SK-N-MC (cell line): ENCODE data around the gene ATG10.

Experiments used
- EZH2 ChIP-seq: fragments of 200-600 bp; sonication (generic); IDR thresholded peaks from one replicate; pipeline ENCODE4 v1.6.1; 2017; ENCODE audit warnings: antibody characterized with exemption
- POLR2AphosphoS5 ChIP-seq: IDR thresholded peaks from 2 replicates; pipeline ENCODE4 v1.6.1; 2012; ENCODE audit warnings: mild to moderate bottlenecking, low read depth, low read length, borderline replicate concordance

GRCh38 chr5:82155305-82155704 lies 183.5 kb downstream of the ATG10 start:
- TF ChIP-seq POLR2AphosphoS5 (no peak), EZH2 (no peak)
